Spleen (tissue), 11 donors: ENCODE measurements around the gene BMPER. TPM values are rescaled to one million over a fixed set of nuclear protein-coding genes. Genes with fewer than 3 reads are reported as not detected.
A peak's percentile ranks its signal among the peaks of the same experiment; 100 is the strongest.

ENCODE experiments used
- DNase-seq: peaks from one replicate; pipeline ENCODE4 v3.0.0-alpha.2; 2020
- H3K27ac ChIP-seq, 8 donors: fragments of 200-600 bp; sonication (generic) in 7 of 8; 1 replicate in 4 of 8; 2 replicates in 4 of 8; pipeline versions ENCODE4 v1.5.0 to v1.8.0; 2016 to 2021; ENCODE audit warnings: inconsistent platforms in 4 of 8, mild to moderate bottlenecking in 4 of 8, moderate library complexity in 1 of 8
- H3K27me3 ChIP-seq, 7 donors: fragments of 200-600 bp; sonication (generic) in 6 of 7; replicated peaks in 1 of 7; 1 replicate in 4 of 7; 2 replicates in 3 of 7; pipeline versions ENCODE4 v1.5.0 to v1.8.0; 2016 to 2021; ENCODE audit warnings: inconsistent platforms in 3 of 7, mild to moderate bottlenecking in 1 of 7
- H3K36me3 ChIP-seq, 6 donors: fragments of 200-600 bp; sonication (generic) in 5 of 6; 1 replicate in 4 of 6; 2 replicates in 2 of 6; pipeline versions ENCODE4 v1.5.0 to v1.8.0; 2016 to 2021; ENCODE audit warnings: inconsistent platforms in 2 of 6
- H3K4me1 ChIP-seq, 6 donors: fragments of 200-600 bp; sonication (generic) in 5 of 6; 1 replicate in 3 of 6; 2 replicates in 3 of 6; pipeline versions ENCODE4 v1.5.0 to v1.8.0; 2016 to 2021; ENCODE audit warnings: inconsistent platforms in 3 of 6
- H3K4me3 ChIP-seq, 8 donors: fragments of 200-600 bp; sonication (generic) in 7 of 8; 1 replicate in 4 of 8; 2 replicates in 4 of 8; pipeline versions ENCODE4 v1.5.0 to v1.8.0; 2016 to 2021; ENCODE audit warnings: inconsistent platforms in 4 of 8, mild to moderate bottlenecking in 4 of 8, moderate library complexity in 2 of 8
- H3K9me3 ChIP-seq, 8 donors: fragments of 200-600 bp; sonication (generic) in 7 of 8; 1 replicate in 4 of 8; 2 replicates in 4 of 8; pipeline versions ENCODE4 v1.5.0 to v1.8.0; 2016 to 2021; ENCODE audit warnings: inconsistent platforms in 4 of 8
- CTCF ChIP-seq, 11 experiments: fragments of 200-600 bp in 7 of 11; fragments of 450-650 bp in 4 of 11; sonication (generic) in 4 of 11; IDR thresholded peaks in 8 of 11; conservative IDR thresholded peaks in 3 of 11; 1 replicate in 7 of 11; 2 replicates in 4 of 11; pipeline versions ENCODE4 v1.4.0 to v1.8.0; 2016 to 2021; ENCODE audit warnings: antibody characterized with exemption in 11 of 11, inconsistent platforms in 4 of 11, mild to moderate bottlenecking in 1 of 11
- POLR2A ChIP-seq, 3 donors: fragments of 450-650 bp; IDR thresholded peaks; one replicate each; pipeline ENCODE4 v1.5.1; 2017; ENCODE audit warnings: antibody characterized with exemption in 3 of 3, mild to moderate bottlenecking in 1 of 3
- POLR2AphosphoS5 ChIP-seq, 3 donors: sonication (generic); formaldehyde crosslinking; IDR thresholded peaks; one replicate each; pipeline ENCODE4 v1.5.1; 2017; ENCODE audit warnings: antibody characterized with exemption in 3 of 3
- WGBS, 5 donors: extraction: QIAGEN DNeasy Blood & Tissue Kit in 3 of 5; methylation state at CpG; one replicate each; pipeline versions ENCODE4 v1.1.5 to v1.1.7; 2013 to 2018; 5-methylcytosine and 5-hydroxymethylcytosine counted together
- intact Hi-C: fragments of 100-400 bp; cut with DNase I; formaldehyde crosslinking; loops from one replicate; pipeline ENCODE4 v1.15.0; 2023; ENCODE audit warnings: low total_unique reads
- polyA plus RNA-seq, 3 donors: library from polyadenylated mRNA; stranded (reverse); fragments of 200-250 nt; gene quantifications; one replicate each; pipeline ENCODE4 v1.2.1, GENCODE V29; 2013
- total RNA-seq, 7 donors: library from RNA; depleted of rRNA in 3 of 7; stranded (reverse); fragments of >200 nt in 3 of 7; fragmentation: NEBNext Ultra II Directional in 4 of 7; extraction: Animal tissue kit (Norgen Biotek cat#: 25700) in 4 of 7; gene quantifications; one replicate each; pipeline versions ENCODE4 v1.1.0 to v1.2.1, GENCODE V29; 2016 to 2021
- donor health status: healthy with polysubstance abuse.
- donor health status: DM: no; HTN: no; CAD: no; lungs with moderate emphysema.
- donor health status: DM: no; HTN: no; CAD: no.
- donor health status: Bipolar disorder and iron deficiency.
- donor health status: healthy.
- donor health status: DM: no; HTN: no; CAD: no.
- donor health status: DM: yes; HTN: yes; CAD: no.

BMPER gene
- total and polyA plus RNA-seq, 10 donors, result 0.14 to 4.4 (median 2.1) TPM

GRCh38 chr7:34075523-34076370 is 170.4 kb downstream of the BMPER start:
- 61 to 78% (median 68%) methylated on average over 9 of the region's 9 CpGs for WGBS, 5 donors
- Histone ChIP-seq H3K4me1 (no peaks in the 10 kb centered on the region), H3K4me3 (no peak overlapping the region), H3K27ac (no peak overlapping the region), H3K36me3 (no peaks in the 10 kb centered on the region), H3K27me3 (no peaks in the 10 kb centered on the region), H3K9me3 (no peaks in the 10 kb centered on the region)
- intact Hi-C loops, result no loop called here
- DNase-seq, result no peak
- TF ChIP-seq POLR2A (IDR thresholded peaks at IDR 0.05), result no peak
- TF ChIP-seq POLR2AphosphoS5 (IDR thresholded peaks at IDR 0.05), result no peak
- no peak for TF ChIP-seq CTCF (IDR thresholded peaks at IDR 0.05 in 8 of 11, conservative IDR thresholded peaks at IDR 0.05 in 3 of 11)

- no peaks in the 10 kb centered on the region for H3K4me1 ChIP-seq
- TF ChIP-seq POLR2AphosphoS5 (IDR thresholded peaks at IDR 0.05) (no peak), CTCF (IDR thresholded peaks at IDR 0.05 in 8 of 11, conservative IDR thresholded peaks at IDR 0.05 in 3 of 11) (no peak), POLR2A (IDR thresholded peaks at IDR 0.05) (no peak)
- H3K9me3 ChIP-seq, result no peaks in the 10 kb centered on the region
- intact Hi-C loops, result no loop called here
- WGBS, 5 donors, result 75 to 89% (median 85%) methylated on average over 2 of the region's 2 CpGs
- H3K27me3 ChIP-seq, result no peaks in the 10 kb centered on the region
- DNase-seq, result no peak
- no peaks in the 10 kb centered on the region for H3K36me3 ChIP-seq
- no peak overlapping the region for H3K4me3 ChIP-seq
- H3K27ac ChIP-seq, result no peak overlapping the region
Observed at GRCh38 chr7:34077168-34077567, 171.8 kb downstream of the BMPER start.

- Histone ChIP-seq H3K9me3 (no peaks in the 10 kb centered on the region), H3K4me3 (no peak overlapping the region), H3K27me3 (no peaks in the 10 kb centered on the region), H3K4me1 (no peaks in the 10 kb centered on the region), H3K36me3 (no peaks in the 10 kb centered on the region), H3K27ac (no peak overlapping the region)
- intact Hi-C loops, result no loop called here
- DNase-seq, result peak; percentile 73
- no peak for TF ChIP-seq POLR2AphosphoS5 (IDR thresholded peaks at IDR 0.05)
- TF ChIP-seq CTCF (IDR thresholded peaks at IDR 0.05 in 8 of 11, conservative IDR thresholded peaks at IDR 0.05 in 3 of 11), result no peak
- no peak for TF ChIP-seq POLR2A (IDR thresholded peaks at IDR 0.05)
- 87 to 96% (median 91%) methylated on average over 26 to 30 of the region's 30 CpGs for WGBS, 5 donors
Observed at GRCh38 chr7:34078864-34079263, 173.5 kb downstream of the BMPER start.

GRCh38 chr7:34080513-34080912 is 175.2 kb downstream of the BMPER start:
- no peak for TF ChIP-seq POLR2AphosphoS5 (IDR thresholded peaks at IDR 0.05)
- TF ChIP-seq CTCF (IDR thresholded peaks at IDR 0.05 in 8 of 11, conservative IDR thresholded peaks at IDR 0.05 in 3 of 11), result no peak
- no peak for TF ChIP-seq POLR2A (IDR thresholded peaks at IDR 0.05)
- intact Hi-C loops, result no loop called here
- Histone ChIP-seq H3K27ac (no peak overlapping the region), H3K9me3 (no peaks in the 10 kb centered on the region), H3K4me3 (no peak overlapping the region), H3K27me3 (no peaks in the 10 kb centered on the region), H3K36me3 (no peaks in the 10 kb centered on the region), H3K4me1 (no peaks in the 10 kb centered on the region)
- WGBS, 5 donors, result 90 to 96% (median 94%) methylated on average over 5 of the region's 5 CpGs
- no peak for DNase-seq
